K562 (cell line): ENCODE measurements around the gene SLX9. TPM values are rescaled to one million over a fixed set of nuclear protein-coding genes. Genes with fewer than 3 reads are reported as not detected.

Source experiments
- ADNP ChIP-seq: fragments of 200-800 bp; sonication (Bioruptor generic); IDR thresholded peaks from 2 replicates; pipeline ENCODE4 v1.6.1; 2016; ENCODE audit warnings: missing genetic modification characterization, missing compliant biosample characterization
- COPS2 ChIP-seq: fragments of 450-650 bp; conservative IDR thresholded peaks from 2 replicates; pipeline ENCODE4 v1.6.1; 2016; ENCODE audit warnings: mild to moderate bottlenecking, moderate library complexity
- ELF1 ChIP-seq: fragments of 200-800 bp; sonication (Bioruptor generic); IDR thresholded peaks from 2 replicates; pipeline ENCODE4 v1.6.1; 2016; ENCODE audit warnings: missing genetic modification characterization, missing compliant biosample characterization
- ELF4 ChIP-seq: fragments of 450-650 bp; formaldehyde crosslinking; IDR thresholded peaks from 2 replicates; pipeline ENCODE4 v1.4.0; 2022; ENCODE audit warnings: missing genetic modification characterization
- GABPB1 ChIP-seq: sonication (generic); formaldehyde crosslinking; IDR thresholded peaks from 2 replicates; pipeline ENCODE4 v1.8.0; 2022; ENCODE audit warnings: mild to moderate bottlenecking, missing genetic modification reagents
- JUND ChIP-seq, 2 experiments: IDR thresholded peaks; 2 replicates in 1 of 2; 3 replicates in 1 of 2; pipeline ENCODE4 v1.6.1; 2011; ENCODE audit warnings: borderline replicate concordance in 2 of 2, low read depth in 2 of 2, low read length in 2 of 2, improper control_type of control experiment in 1 of 2, missing biosample characterization in 1 of 2, missing genetic modification characterization in 1 of 2, missing genetic modification reagents in 1 of 2
- LCOR ChIP-seq: sonication (generic); formaldehyde crosslinking; IDR thresholded peaks from 2 replicates; pipeline ENCODE4 v1.8.0; 2022; ENCODE audit warnings: mild to moderate bottlenecking, missing genetic modification reagents
- MTA1 ChIP-seq: fragments of 450-650 bp; IDR thresholded peaks from 2 replicates; pipeline ENCODE4 v1.6.1; 2017; ENCODE audit warnings: borderline replicate concordance
- MXD1 ChIP-seq: fragments of 250-450 bp; sonication (Bioruptor Pico); IDR thresholded peaks from 2 replicates; pipeline ENCODE4 v1.8.0; 2021; ENCODE audit warnings: borderline replicate concordance, mild to moderate bottlenecking, moderate library complexity; ENCODE audit not compliant: poor library complexity, severe bottlenecking
- NR3C1 ChIP-seq: sonication (generic); formaldehyde crosslinking; IDR thresholded peaks from 2 replicates; pipeline ENCODE4 v1.8.1; 2022; ENCODE audit warnings: missing genetic modification reagents
- POLR2AphosphoS2 ChIP-seq: IDR thresholded peaks from 2 replicates; pipeline ENCODE4 v1.6.1; 2012; ENCODE audit warnings: low read length, improper control_type of control experiment
- PTRF ChIP-seq: fragments of 450-650 bp; IDR thresholded peaks from 2 replicates; pipeline ENCODE4 v1.6.1; 2016; ENCODE audit warnings: mild to moderate bottlenecking, missing genetic modification characterization, missing compliant biosample characterization
- RAD21 ChIP-seq, 2 experiments: fragments of 250-450 bp in 1 of 2; fragments of 450-650 bp in 1 of 2; sonication (Bioruptor Pico) in 1 of 2; formaldehyde crosslinking in 1 of 2; IDR thresholded peaks in 1 of 2; conservative IDR thresholded peaks in 1 of 2; 2 replicates each; pipeline versions ENCODE4 v1.4.0 to v1.8.0; 2020 to 2022; ENCODE audit warnings: mild to moderate bottlenecking in 2 of 2, moderate library complexity in 1 of 2
- RFX1 ChIP-seq: fragments of 450-650 bp; IDR thresholded peaks from 2 replicates; pipeline ENCODE4 v1.6.1; 2016; ENCODE audit warnings: mild to moderate bottlenecking, moderate library complexity
- SMAD4 ChIP-seq: fragments of 250-450 bp; sonication (Bioruptor Pico); conservative IDR thresholded peaks from 2 replicates; pipeline ENCODE4 v1.8.0; 2021; ENCODE audit warnings: inconsistent platforms, mild to moderate bottlenecking, moderate library complexity
- STAT6 ChIP-seq: sonication (generic); formaldehyde crosslinking; IDR thresholded peaks from 2 replicates; pipeline ENCODE4 v1.8.1; 2023; ENCODE audit warnings: mild to moderate bottlenecking, missing genetic modification reagents
- TRIM28 ChIP-seq: fragments of 450-650 bp; IDR thresholded peaks from 2 replicates; pipeline ENCODE4 v1.6.1; 2017
- ZBED1 ChIP-seq: IDR thresholded peaks from 2 replicates; pipeline ENCODE4 v1.6.1; 2014
- ZNF174 ChIP-seq: fragments of 250-450 bp; sonication (Bioruptor Pico); IDR thresholded peaks from 2 replicates; pipeline ENCODE4 v1.4.0; 2020; ENCODE audit warnings: mild to moderate bottlenecking
- ZNF184 ChIP-seq: sonication (generic); formaldehyde crosslinking; IDR thresholded peaks from 2 replicates; pipeline ENCODE4 v1.5.0; 2020; ENCODE audit warnings: missing genetic modification reagents
- ZNF41 ChIP-seq: fragments of 250-450 bp; sonication (Bioruptor Pico); conservative IDR thresholded peaks from 2 replicates; pipeline ENCODE4 v1.4.0; 2020; ENCODE audit warnings: mild to moderate bottlenecking
- ZNF583 ChIP-seq: fragments of 250-450 bp; sonication (Bioruptor Pico); IDR thresholded peaks from 2 replicates; pipeline ENCODE4 v1.4.0; 2020
- polyA plus RNA-seq, 8 experiments: library from polyadenylated mRNA; depleted of rRNA in 4 of 8; stranded (reverse) in 5 of 8; unstranded in 3 of 8; fragments of >200 nt; fragmentation: Nextera tagmentation in 2 of 8; fragmentation: Illumina TruSeq in 1 of 8; extraction: Ambion mirVana in 2 of 8; extraction: Trizol in 1 of 8; gene quantifications; 2 replicates each; pipeline versions ENCODE4 v1.2.1 to v1.2.3, GENCODE V29; 2011 to 2014; ENCODE audit warnings: inconsistent platforms in 1 of 8, missing spikeins in 1 of 8
- total RNA-seq, 7 experiments: library from RNA; depleted of rRNA in 6 of 7; stranded (reverse); fragments of >200 nt in 6 of 7; fragmentation: Illumina TruSeq in 2 of 7; extraction: Trizol in 2 of 7; gene quantifications; 2 replicates each; pipeline versions ENCODE4 v1.2.1 to v1.2.3, GENCODE V29; 2011 to 2021; ENCODE audit warnings: low replicate concordance in 1 of 7
- TF ChIP-seq, protein P1 (sequence below): fragments of 250-450 bp; sonication (Bioruptor Pico); IDR thresholded peaks from 2 replicates; pipeline ENCODE4 v1.5.0; 2021

The SLX9 gene
- total and polyA plus RNA-seq, 9 of the 15 experiments (the other 6 are each of a cell fraction or from before 2014, with no cell fraction given) = 1.2 to 75.5 (median 16.5) TPM

GRCh38 chr21:44911384-44912157 is 28.3 kb upstream of the SLX9 start (continued):
- TF ChIP-seq, protein P1, sequence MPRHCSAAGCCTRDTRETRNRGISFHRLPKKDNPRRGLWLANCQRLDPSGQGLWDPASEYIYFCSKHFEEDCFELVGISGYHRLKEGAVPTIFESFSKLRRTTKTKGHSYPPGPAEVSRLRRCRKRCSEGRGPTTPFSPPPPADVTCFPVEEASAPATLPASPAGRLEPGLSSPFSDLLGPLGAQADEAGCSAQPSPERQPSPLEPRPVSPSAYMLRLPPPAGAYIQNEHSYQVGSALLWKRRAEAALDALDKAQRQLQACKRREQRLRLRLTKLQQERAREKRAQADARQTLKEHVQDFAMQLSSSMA (CRISPR knock-in tag) = no peak
- TF ChIP-seq ELF4 (CRISPR knock-in tag) (no peak), MTA1 (no peak), ZNF41 (CRISPR knock-in tag) (no peak), PTRF (tag) (no peak), SMAD4 (CRISPR knock-in tag) (no peak), ZNF174 (CRISPR knock-in tag) (no peak), POLR2AphosphoS2 (no peak), GABPB1 (CRISPR knock-in tag) (peak; percentile 72; the same call in 1 of the 2 replicates), NR3C1 (no peak), TRIM28 (no peak), ZNF583 (CRISPR knock-in tag) (no peak), ZNF184 (no peak), LCOR (CRISPR knock-in tag) (0 out of 2 replicates have a peak, but pooled peaks have one; percentile 42), MXD1 (CRISPR knock-in tag) (no peak), RFX1 (no peak), JUND (IDR thresholded peaks at IDR 0.05; ENCODE audit: borderline replicate concordance, low read depth, low read length) (0 out of 2 replicates have a peak, but pooled peaks have one; percentile 20), JUND (tag; IDR thresholded peaks at IDR 0.05; ENCODE audit: borderline replicate concordance, low read depth, low read length) (no peak), RAD21 (CRISPR knock-in tag; conservative IDR thresholded peaks at IDR 0.05 in 1 of 2, IDR thresholded peaks at IDR 0.05 in 1 of 2) (peak; percentile 75 to 87), STAT6 (CRISPR knock-in tag) (no peak), ZBED1 (no peak), ELF1 (tag) (peak; percentile 34; the same call in 1 of the 2 replicates), COPS2 (no peak), ADNP (tag) (no peak)
